ENCODE results near the gene TBPL2.
"Not testable (repeated sequence)": the region's sequence is repeated elsewhere in the genome, so short reads cannot be mapped to it uniquely, and the experiment has no call there.

The TBPL2 gene

GRCh38 chr14:55440385-55440784 lies at the start of gene TBPL2:
Gene TBPL2, minus strand, starts transcription at chr14:55440616. Its CDS starts 167 bp downstream, at chr14:55440449.
- no peak for DNase-seq

GRCh38 chr14:55488204-55488603 lies 47.8 kb upstream of the TBPL2 start:
- no peak for DNase-seq

DNA sequence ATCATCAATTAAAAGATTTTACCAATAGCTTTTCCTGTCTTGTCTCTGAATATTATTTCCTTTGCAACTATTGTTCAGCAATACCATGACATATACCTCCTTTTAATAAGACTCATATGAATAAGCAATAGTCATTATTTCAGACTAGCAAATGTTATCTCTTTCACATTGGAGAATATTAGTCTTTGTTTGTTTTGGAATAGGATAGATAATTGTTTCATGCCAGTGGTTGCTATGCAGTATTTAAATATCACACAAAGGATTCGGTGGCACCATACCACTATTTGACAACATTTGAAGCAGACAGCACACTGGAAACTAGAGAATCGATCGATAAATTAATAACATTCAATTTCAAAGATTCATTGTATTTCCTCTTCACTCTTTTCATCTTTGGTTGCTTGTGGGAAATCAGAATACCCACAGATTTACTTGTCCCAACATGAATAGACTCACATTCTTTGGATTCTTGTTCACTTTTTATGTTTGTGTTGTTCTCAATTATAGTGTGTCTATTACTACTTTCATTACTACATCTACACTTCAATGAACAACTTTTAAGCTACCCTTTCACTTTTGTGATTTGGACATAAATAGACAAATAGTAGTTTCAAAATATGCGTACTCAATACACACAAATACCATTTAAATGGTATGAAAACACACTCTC lies 42.7 kb upstream of the TBPL2 start:
- DNase-seq: no peak

DNA sequence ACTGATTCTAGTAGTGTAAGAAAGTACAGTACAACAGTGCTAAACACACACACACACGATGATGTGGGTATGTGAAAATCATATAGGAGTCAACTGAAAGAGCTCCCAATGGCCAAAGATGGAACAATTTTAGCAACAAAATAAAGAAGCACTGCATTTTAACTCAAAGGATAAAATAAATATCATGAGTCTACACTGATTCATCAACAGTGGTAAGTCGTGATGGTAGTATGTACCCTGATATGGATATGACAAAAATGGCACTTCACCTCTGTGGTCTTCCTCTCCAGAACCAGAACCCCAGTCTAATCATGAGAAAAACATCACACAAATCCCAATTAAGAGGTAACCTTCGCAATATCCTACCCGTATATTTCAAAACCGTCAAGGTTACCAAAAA lies 41.4 kb upstream of the TBPL2 start:
- no peak for DNase-seq

DNA sequence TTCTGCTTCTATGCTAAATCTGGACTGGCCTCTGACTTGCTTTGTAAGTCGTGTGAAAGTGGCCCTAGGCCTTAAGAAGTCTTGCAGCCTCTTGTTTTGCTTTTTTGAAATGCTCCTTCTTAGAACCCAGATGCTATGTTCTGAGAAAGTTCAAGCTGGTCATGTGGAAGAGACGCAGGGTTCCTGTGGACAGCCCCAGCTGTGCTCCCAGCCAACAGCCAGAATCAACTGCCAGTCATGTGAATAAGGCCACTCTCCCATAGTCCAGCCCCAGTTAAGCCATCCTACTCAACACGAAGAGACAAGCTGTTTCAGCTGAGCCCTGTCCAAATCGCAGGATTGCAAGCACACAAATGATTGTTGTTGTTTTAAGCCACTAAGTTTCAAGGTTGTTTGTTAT lies 37.3 kb upstream of the TBPL2 start:
- no peak for DNase-seq

GRCh38 chr14:55476448-55476847 lies 36.0 kb upstream of the TBPL2 start:
- DNase-seq: not testable (repeated sequence)

GRCh38 chr14:55473786-55474185 lies 33.4 kb upstream of the TBPL2 start:
- no peak for DNase-seq

GRCh38 chr14:55470025-55470424 lies 29.6 kb upstream of the TBPL2 start:
- DNase-seq: no peak

DNA sequence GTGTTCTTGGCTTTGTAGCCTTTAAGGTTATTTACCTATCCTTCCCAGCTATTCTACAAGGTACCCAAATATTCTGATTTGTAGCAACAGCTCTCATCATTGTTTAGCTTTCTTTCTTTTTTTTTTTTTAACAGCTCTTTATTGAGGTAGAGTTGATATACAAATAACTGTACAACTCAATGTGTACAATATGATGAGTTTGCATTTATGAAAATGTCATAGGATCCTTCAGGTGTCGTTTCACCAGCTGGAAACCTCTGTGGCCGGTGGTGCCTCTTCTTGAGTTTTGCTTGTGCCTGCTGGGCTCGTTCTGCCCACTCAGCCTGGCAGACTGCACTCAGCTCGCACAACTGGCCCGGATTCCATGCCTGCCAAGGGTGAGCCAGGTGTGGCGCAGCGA lies 26.9 kb upstream of the TBPL2 start:
- no peak for DNase-seq

DNA sequence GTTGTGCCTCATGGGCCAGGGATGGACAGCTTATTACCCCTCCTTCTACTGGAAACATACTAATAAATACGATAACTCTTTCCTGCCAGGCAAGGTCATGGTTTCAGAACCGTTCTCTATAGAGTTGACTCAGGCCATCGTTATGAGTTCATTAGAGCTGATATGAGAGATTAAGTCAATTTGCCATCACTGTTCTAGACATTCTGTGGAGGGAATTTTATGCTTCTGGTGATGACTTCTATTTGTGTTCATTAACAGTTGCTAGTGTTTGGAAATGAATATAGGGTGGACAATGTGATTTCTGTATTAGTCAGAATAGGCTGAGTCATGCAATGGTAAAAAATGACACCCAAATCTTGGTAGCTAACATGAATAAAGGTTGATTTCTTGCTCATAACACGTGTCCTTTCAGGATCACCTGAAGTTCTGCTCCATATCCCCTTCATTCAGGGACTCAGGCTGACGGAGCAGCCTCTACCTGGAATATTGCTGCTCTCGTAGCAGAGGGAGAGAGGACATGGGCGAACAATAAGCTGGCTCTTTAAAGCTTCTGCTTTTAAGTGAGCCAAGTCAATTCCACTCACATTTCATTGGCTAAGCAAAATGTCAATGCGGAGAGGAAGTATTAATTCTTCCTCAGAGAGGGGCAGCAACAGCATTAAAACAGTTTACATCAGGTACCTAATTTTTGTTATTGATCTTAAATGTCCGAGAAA lies 18.5 kb upstream of the TBPL2 start:
- no peak for DNase-seq

- DNase-seq: no peak
Observed at GRCh38 chr14:55457496-55457895, 17.1 kb upstream of the TBPL2 start.

DNA sequence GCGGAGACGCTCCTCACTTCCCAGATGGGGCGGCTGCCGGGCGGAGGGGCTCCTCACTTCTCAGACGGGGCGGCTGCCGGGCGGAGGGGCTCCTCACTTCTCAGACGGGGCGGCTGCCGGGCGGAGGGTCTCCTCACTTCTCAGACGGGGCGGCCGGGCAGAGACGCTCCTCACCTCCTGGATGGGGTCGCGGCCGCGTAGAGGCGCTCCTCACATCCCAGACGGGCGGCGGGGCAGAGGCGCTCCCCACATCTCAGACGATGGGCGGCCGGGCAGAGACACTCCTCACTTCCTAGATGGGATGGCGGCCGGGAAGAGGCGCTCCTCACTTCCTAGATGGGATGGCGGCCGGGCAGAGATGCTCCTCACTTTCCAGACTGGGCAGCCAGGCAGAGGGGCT lies 16.0 kb upstream of the TBPL2 start:
- DNase-seq: not testable (repeated sequence)

- DNase-seq: peak; percentile 84
Observed at GRCh38 chr14:55454264-55455002, 14.0 kb upstream of the TBPL2 start.

- no peak for DNase-seq
Observed at GRCh38 chr14:55451950-55452349, 11.5 kb upstream of the TBPL2 start.

GRCh38 chr14:55451398-55451797 lies 11.0 kb upstream of the TBPL2 start:
- DNase-seq: peak; percentile 14

- no peak for DNase-seq
Observed at GRCh38 chr14:55450987-55451386, 10.6 kb upstream of the TBPL2 start.

DNA sequence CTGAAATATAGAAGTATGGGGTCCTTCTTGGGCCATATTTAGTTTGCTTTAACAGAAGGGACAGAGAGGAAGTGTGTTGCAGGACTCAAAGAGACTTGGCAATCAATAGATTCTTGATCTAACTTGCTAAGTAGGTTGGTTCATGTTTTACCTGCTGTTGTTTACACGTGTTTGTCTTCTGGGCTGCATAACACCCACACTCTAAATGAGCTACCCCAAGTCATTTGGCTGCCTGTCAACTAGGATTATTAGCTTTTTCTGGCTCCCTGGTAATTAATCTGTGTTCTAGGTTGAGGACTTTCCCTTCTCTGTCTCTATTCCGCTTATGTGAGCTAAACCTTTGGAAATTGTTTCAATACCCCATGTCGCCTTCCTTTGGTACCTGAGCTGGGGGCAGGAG lies 10.1 kb upstream of the TBPL2 start:
- DNase-seq: peak; percentile 10

GRCh38 chr14:55450124-55450523 lies 9.7 kb upstream of the TBPL2 start:
- no peak for DNase-seq

GRCh38 chr14:55449116-55449515 lies 8.7 kb upstream of the TBPL2 start:
- no peak for DNase-seq

DNA sequence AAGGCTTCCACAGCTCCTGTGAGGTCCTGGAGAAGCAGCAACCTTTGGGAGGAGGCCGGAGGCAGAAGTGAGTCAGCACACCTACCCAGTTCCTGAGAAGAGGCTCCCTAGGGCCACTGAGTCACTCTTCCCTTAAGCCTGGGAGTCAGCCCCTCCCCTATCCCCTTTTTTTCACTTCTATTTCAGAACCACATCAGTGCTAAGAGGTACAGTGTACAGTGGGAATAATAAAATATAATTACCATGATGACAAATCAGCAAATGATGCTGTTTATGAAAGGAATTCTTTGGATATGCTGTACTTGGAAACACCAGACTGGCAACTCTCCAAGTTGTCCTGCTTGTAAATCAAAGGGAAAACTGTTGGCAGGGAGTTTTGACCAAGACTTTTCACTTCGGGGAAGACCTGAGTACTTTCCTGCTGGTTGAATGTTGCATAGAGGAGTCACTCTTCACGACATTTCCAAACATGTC lies 7.8 kb upstream of the TBPL2 start:
- DNase-seq: no peak

- no peak for DNase-seq
Observed at GRCh38 chr14:55446833-55447232, 6.4 kb upstream of the TBPL2 start.

GRCh38 chr14:55446127-55446736 lies 5.8 kb upstream of the TBPL2 start:
- peak; percentile 80 for DNase-seq

DNA sequence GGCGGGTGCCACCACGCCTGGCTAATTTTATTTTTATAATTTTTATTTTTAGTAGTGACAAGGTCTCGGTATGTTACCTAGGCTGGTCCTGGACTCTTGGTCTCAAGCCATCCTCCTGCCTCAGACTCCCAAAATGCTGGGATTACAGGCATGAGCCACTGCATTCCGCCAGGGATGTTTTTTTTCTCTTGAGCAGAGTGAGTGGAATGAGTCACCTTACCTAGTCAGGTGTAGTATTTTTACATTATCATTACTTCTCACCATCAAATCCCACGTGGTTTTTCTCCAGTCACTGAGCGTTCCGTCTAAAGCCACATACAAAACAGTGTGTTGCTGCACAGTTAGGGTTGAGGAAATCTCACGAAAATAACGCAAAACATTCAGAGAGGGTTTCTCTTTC lies 870 bp upstream of the TBPL2 start:
- no peak for DNase-seq

All from NCI-H1694 treated with DMSO at 0.1 percent for 48 hours (cell line).